MV-4-11 (cell line): ENCODE measurements around the gene KCNJ12.
"Not testable (repeated sequence)": the region's sequence is repeated elsewhere in the genome, so short reads cannot be mapped to it uniquely, and the experiment has no call there.

Experiments used
- DNase-seq: peaks from one replicate; lab custom pipeline; 2025; lab: John Stamatoyannopoulos, UW

KCNJ12 gene

GRCh38 chr17:21349358-21350050, 26.7 kb upstream of the KCNJ12 start:
- DNase-seq, result not testable (repeated sequence)

- not testable (repeated sequence) for DNase-seq
Measured at GRCh38 chr17:21350495-21350894, 25.7 kb upstream of the KCNJ12 start.

GRCh38 chr17:21351366-21352065, 24.6 kb upstream of the KCNJ12 start:
- DNase-seq, result peak; percentile 20

- no peak for DNase-seq
Measured at GRCh38 chr17:21352221-21352980, 23.8 kb upstream of the KCNJ12 start.

GRCh38 chr17:21352981-21353265, 23.2 kb upstream of the KCNJ12 start:
- no peak for DNase-seq

- DNase-seq, result peak; percentile 62
Measured at GRCh38 chr17:21353326-21354010, 22.7 kb upstream of the KCNJ12 start.

- no peak for DNase-seq
Measured at GRCh38 chr17:21354796-21355385, 21.3 kb upstream of the KCNJ12 start.

GRCh38 chr17:21355586-21355985, 20.6 kb upstream of the KCNJ12 start:
- DNase-seq, result no peak

- DNase-seq, result no peak
Measured at GRCh38 chr17:21356537-21357127, 19.5 kb upstream of the KCNJ12 start.

- no peak for DNase-seq
Measured at GRCh38 chr17:21357281-21357680, 18.9 kb upstream of the KCNJ12 start.

GRCh38 chr17:21357696-21358656, 18.2 kb upstream of the KCNJ12 start:
- DNase-seq, result no peak

GRCh38 chr17:21358682-21359482, 17.3 kb upstream of the KCNJ12 start:
- no peak for DNase-seq

GRCh38 chr17:21359483-21359840, 16.7 kb upstream of the KCNJ12 start:
- no peak for DNase-seq

GRCh38 chr17:21360048-21360447, 16.1 kb upstream of the KCNJ12 start:
- DNase-seq, result peak; percentile 77

- DNase-seq, result no peak
Measured at GRCh38 chr17:21361020-21361809, 14.9 kb upstream of the KCNJ12 start.

- no peak for DNase-seq
Measured at GRCh38 chr17:21362331-21362931, 13.7 kb upstream of the KCNJ12 start.

GRCh38 chr17:21363776-21364642, 12.1 kb upstream of the KCNJ12 start:
- DNase-seq, result no peak

GRCh38 chr17:21365016-21365415, 11.1 kb upstream of the KCNJ12 start:
- no peak for DNase-seq
